GM23338 (cell line): ENCODE data around the gene ZDHHC8. TPM values are rescaled to one million over a fixed set of nuclear protein-coding genes. Genes with fewer than 3 reads are reported as not detected.

Source experiments
- ATAC-seq: fragments of 200-7000 bp; cut with Tn5 transposase; 3 replicates; pipeline ENCODE4 v1.9.1; 2020
- DNase-seq: peaks from one replicate; pipeline ENCODE4 v3.0.0-alpha.2; 2015; ENCODE audit warnings: low spot score
- H2AFZ ChIP-seq: fragments of 200-600 bp; sonication (generic); 2 replicates; pipeline ENCODE4 v1.8.0; 2016; ENCODE audit warnings: antibody characterized with exemption, mild to moderate bottlenecking, moderate library complexity
- H3F3A ChIP-seq: fragments of 200-600 bp; sonication (generic); replicated peaks from 2 replicates; pipeline ENCODE4 v1.8.0; 2017; ENCODE audit warnings: antibody characterized with exemption, mixed run types, low read depth
- H3K27ac ChIP-seq: fragments of 200-600 bp; sonication (generic); 2 replicates; pipeline ENCODE4 v1.6.1; 2016; ENCODE audit warnings: low read depth
- H3K27me3 ChIP-seq: fragments of 200-600 bp; sonication (generic); 2 replicates; pipeline ENCODE4 v1.8.0; 2016; ENCODE audit warnings: mild to moderate bottlenecking, mixed run types, moderate library complexity; ENCODE audit not compliant: insufficient read depth
- H3K36me3 ChIP-seq: fragments of 200-600 bp; sonication (generic); 2 replicates; pipeline ENCODE4 v1.8.0; 2016; ENCODE audit warnings: mild to moderate bottlenecking; ENCODE audit not compliant: insufficient read depth
- H3K4me1 ChIP-seq: fragments of 200-600 bp; sonication (generic); 2 replicates; pipeline ENCODE4 v1.8.0; 2016; ENCODE audit warnings: mild to moderate bottlenecking, moderate library complexity; ENCODE audit not compliant: insufficient read depth
- H3K4me2 ChIP-seq: fragments of 200-600 bp; sonication (generic); 2 replicates; pipeline ENCODE4 v1.7.1; 2017; ENCODE audit warnings: mixed run types
- H3K4me3 ChIP-seq: fragments of 200-600 bp; sonication (generic); 2 replicates; pipeline ENCODE4 v1.6.1; 2016; ENCODE audit warnings: mixed run types
- H3K79me2 ChIP-seq: fragments of 200-600 bp; sonication (generic); replicated peaks from 2 replicates; pipeline ENCODE4 v1.8.0; 2017; ENCODE audit warnings: mild to moderate bottlenecking; ENCODE audit not compliant: insufficient read depth
- H3K9me2 ChIP-seq: fragments of 200-600 bp; sonication (generic); 2 replicates; pipeline ENCODE4 v1.8.0; 2017; ENCODE audit not compliant: insufficient read depth
- H4K20me1 ChIP-seq: fragments of 200-600 bp; sonication (generic); replicated peaks from 2 replicates; pipeline ENCODE4 v1.8.0; 2017; ENCODE audit warnings: mild to moderate bottlenecking; ENCODE audit not compliant: insufficient read depth
- H3K27ac Mint-ChIP-seq: 2 replicates; pipeline ENCODE4 v1.8.0; 2020; ENCODE audit warnings: inconsistent platforms, mild to moderate bottlenecking, moderate library complexity, mixed read lengths
- H3K27me3 Mint-ChIP-seq: 3 replicates; pipeline ENCODE4 v1.8.0; 2022; ENCODE audit warnings: low read depth, mild to moderate bottlenecking, moderate library complexity, mixed read lengths, inconsistent platforms; ENCODE audit not compliant: insufficient read depth, poor library complexity
- H3K36me3 Mint-ChIP-seq: 3 replicates; pipeline ENCODE4 v1.8.0; 2021; ENCODE audit warnings: low read depth, mild to moderate bottlenecking, inconsistent platforms, moderate library complexity, mixed read lengths
- H3K4me1 Mint-ChIP-seq: 3 replicates; pipeline ENCODE4 v1.8.0; 2020; ENCODE audit warnings: mild to moderate bottlenecking, inconsistent platforms, mixed read lengths
- H3K4me3 Mint-ChIP-seq: 3 replicates; pipeline ENCODE4 v1.8.0; 2021; ENCODE audit warnings: moderate library complexity, mild to moderate bottlenecking, inconsistent platforms, mixed read lengths
- H3K9me3 Mint-ChIP-seq: 3 replicates; pipeline ENCODE4 v1.8.0; 2020; ENCODE audit warnings: moderate library complexity, mild to moderate bottlenecking, inconsistent platforms, mixed read lengths
- CREB1 ChIP-seq: fragments of 250-450 bp; sonication (Bioruptor Pico); IDR thresholded peaks from 2 replicates; pipeline ENCODE4 v1.5.0; 2020; ENCODE audit warnings: low read depth, mild to moderate bottlenecking, moderate library complexity
- EZH2phosphoT487 ChIP-seq: fragments of 200-600 bp; sonication (generic); IDR thresholded peaks from one replicate; pipeline ENCODE4 v1.8.1; 2018; ENCODE audit warnings: antibody characterized with exemption; ENCODE audit not compliant: unreplicated experiment
- NANOG ChIP-seq: IDR thresholded peaks from 2 replicates; pipeline ENCODE4 v1.6.1; 2016; ENCODE audit warnings: antibody characterized with exemption, borderline replicate concordance
- STAT1 ChIP-seq: IDR thresholded peaks from one replicate; pipeline ENCODE4 v1.6.1; 2016; ENCODE audit warnings: antibody characterized with exemption; ENCODE audit not compliant: unreplicated experiment
- ZNF114 ChIP-seq: fragments of 250-450 bp; sonication (Bioruptor Pico); IDR thresholded peaks from 2 replicates; pipeline ENCODE4 v1.5.0; 2020; ENCODE audit warnings: mild to moderate bottlenecking, moderate library complexity
- ZNF331 ChIP-seq: fragments of 250-450 bp; sonication (Bioruptor Pico); IDR thresholded peaks from 2 replicates; pipeline ENCODE4 v1.5.0; 2020; ENCODE audit warnings: low read depth, mild to moderate bottlenecking, moderate library complexity
- ZNF462 ChIP-seq: fragments of 250-450 bp; sonication (Bioruptor Pico); IDR thresholded peaks from 2 replicates; pipeline ENCODE4 v1.5.0; 2020; ENCODE audit warnings: mild to moderate bottlenecking, moderate library complexity
- polyA plus RNA-seq: library from polyadenylated mRNA; unstranded; fragments of >200 nt; fragmentation: Nextera tagmentation; extraction: Ambion mirVana; gene quantifications from 2 replicates; pipeline ENCODE4 v1.2.1, GENCODE V29; 2016
- total RNA-seq: library from RNA; depleted of rRNA; stranded (reverse); fragments of >200 nt; shearing (Covaris generic); gene quantifications from 2 replicates; pipeline ENCODE4 v1.2.3, GENCODE V29; 2014
- TF ChIP-seq, protein P1 (sequence below): IDR thresholded peaks from 2 replicates; pipeline ENCODE4 v1.6.1; 2016; ENCODE audit warnings: antibody characterized with exemption

ZDHHC8 gene
- total and polyA plus RNA-seq, 2 experiments from 2014 or later: 13.7 to 47.6 TPM

DNA sequence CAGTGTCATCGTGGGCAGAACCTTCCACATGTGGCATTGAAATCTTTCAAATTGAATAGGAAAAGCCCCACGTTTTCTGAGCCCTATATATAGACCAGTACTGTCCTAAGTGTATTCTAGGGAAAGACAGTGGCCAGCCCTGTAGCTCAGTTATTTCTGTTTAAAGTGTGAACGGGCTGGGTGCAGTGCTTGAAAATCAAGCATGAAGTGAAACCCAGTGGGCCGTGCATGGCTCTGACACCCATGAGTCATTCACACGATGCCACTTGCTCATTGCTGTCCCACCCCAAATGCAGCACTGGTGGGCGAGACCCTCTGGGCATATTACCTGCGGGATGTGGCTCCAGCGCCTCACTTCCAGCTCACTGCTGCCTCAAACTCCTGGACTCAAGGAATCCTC lies 49.0 kb downstream of the ZDHHC8 start (continued):
- TF ChIP-seq, protein P1, sequence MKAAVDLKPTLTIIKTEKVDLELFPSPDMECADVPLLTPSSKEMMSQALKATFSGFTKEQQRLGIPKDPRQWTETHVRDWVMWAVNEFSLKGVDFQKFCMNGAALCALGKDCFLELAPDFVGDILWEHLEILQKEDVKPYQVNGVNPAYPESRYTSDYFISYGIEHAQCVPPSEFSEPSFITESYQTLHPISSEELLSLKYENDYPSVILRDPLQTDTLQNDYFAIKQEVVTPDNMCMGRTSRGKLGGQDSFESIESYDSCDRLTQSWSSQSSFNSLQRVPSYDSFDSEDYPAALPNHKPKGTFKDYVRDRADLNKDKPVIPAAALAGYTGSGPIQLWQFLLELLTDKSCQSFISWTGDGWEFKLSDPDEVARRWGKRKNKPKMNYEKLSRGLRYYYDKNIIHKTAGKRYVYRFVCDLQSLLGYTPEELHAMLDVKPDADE: no peak
- TF ChIP-seq ZNF462 (CRISPR knock-in tag): no peak
- no peak for TF ChIP-seq ZNF114 (CRISPR knock-in tag)

DNA sequence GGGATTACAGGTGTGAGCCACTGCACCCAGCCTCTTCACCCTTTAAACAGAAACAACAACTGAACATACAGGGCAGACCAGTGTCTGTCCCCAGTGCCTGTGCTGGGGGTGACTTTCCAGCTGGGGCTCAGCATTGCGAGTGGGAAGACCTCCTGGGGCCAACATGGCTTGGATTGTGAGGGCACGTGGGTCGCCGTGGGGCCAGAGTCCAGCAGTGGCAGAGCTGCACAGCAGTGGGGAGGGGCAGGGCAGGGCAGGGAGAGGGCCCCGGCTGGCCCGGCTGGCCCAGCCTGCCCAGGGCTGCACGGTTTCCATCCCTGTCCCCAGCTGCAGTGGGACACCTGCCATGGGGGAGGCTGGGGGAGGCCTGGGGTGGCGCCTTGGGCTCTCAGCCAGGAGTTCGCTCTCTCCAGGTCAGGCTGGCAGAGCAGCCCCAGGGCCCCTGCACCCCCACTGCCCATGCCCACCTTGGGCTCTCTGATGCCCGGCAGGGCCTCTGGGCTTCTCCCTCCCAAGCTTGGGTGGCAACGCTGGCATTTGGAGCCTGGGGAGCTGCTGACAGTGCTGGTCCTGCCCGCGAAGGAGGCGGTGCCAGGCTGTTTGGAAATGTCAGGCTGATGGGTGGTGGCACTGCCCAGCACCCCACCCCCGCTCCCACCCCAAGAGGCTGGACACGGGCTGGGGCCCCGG lies 49.7 kb downstream of the ZDHHC8 start:
- no peaks in the 10 kb centered on the region for H3K27me3 ChIP-seq
- no peaks in the 10 kb centered on the region for H3F3A ChIP-seq
- no peaks in the 10 kb centered on the region for H3K4me1 ChIP-seq
- ATAC-seq (no peak), DNase-seq (no peak)
- H3K27ac Mint-ChIP-seq: no peak overlapping the region
- H3K9me2 ChIP-seq: no peaks in the 10 kb centered on the region
- no peak overlapping the region for H3K4me3 ChIP-seq
- no peak overlapping the region for H3K4me3 Mint-ChIP-seq
- no peaks in the 10 kb centered on the region for H3K36me3 Mint-ChIP-seq
- peaks cover 13% of the 10 kb centered on the region for H3K27me3 Mint-ChIP-seq
- H3K4me1 Mint-ChIP-seq: no peaks in the 10 kb centered on the region
- H3K4me2 ChIP-seq: no peak overlapping the region
- H2AFZ ChIP-seq: no peak overlapping the region
- no peaks in the 10 kb centered on the region for H3K36me3 ChIP-seq
- no peak overlapping the region for H3K27ac ChIP-seq
- H3K9me3 Mint-ChIP-seq: no peaks in the 10 kb centered on the region; the same call in 2 of the 3 replicates
- H4K20me1 ChIP-seq: no peaks in the 10 kb centered on the region
- H3K79me2 ChIP-seq: no peaks in the 10 kb centered on the region
- no peak for TF ChIP-seq STAT1
- no peak for TF ChIP-seq EZH2phosphoT487
- no peak for TF ChIP-seq ZNF331
- TF ChIP-seq ZNF462 (CRISPR knock-in tag): no peak
- TF ChIP-seq CREB1 (CRISPR knock-in tag): no peak
- no peak for TF ChIP-seq NANOG
- no peak for TF ChIP-seq ZNF114 (CRISPR knock-in tag)
